GM12873 (cell line): ENCODE data around the gene CARD18.

Experiments
- CTCF ChIP-seq: IDR thresholded peaks from 2 replicates; pipeline ENCODE4 v1.5.1; 2012; ENCODE audit warnings: low read depth, mild to moderate bottlenecking, moderate library complexity, low read length, control low read depth; ENCODE audit not compliant: insufficient read depth; ENCODE audit errors: missing control alignments

CARD18 gene

GRCh38 chr11:105142167-105142566, 2.6 kb upstream of the CARD18 start:
- TF ChIP-seq CTCF: no peak

- TF ChIP-seq CTCF: no peak
Observed at GRCh38 chr11:105137286-105137685, 2.3 kb downstream of the CARD18 start.

- TF ChIP-seq CTCF: no peak
Observed at GRCh38 chr11:105135883-105136282, 3.7 kb downstream of the CARD18 start.

- no peak for TF ChIP-seq CTCF
Observed at GRCh38 chr11:105132716-105133511, 6.7 kb downstream of the CARD18 start.

- peak; percentile 29 for TF ChIP-seq CTCF
Observed at GRCh38 chr11:105130189-105130813, 9.3 kb downstream of the CARD18 start.

- no peak for TF ChIP-seq CTCF
Observed at GRCh38 chr11:105124756-105125155, 14.8 kb downstream of the CARD18 start.

- no peak for TF ChIP-seq CTCF
Observed at GRCh38 chr11:105111145-105111944, 28.2 kb downstream of the CARD18 start.
